Measurements from ENCODE around the gene MATCAP1.
A peak's percentile ranks its signal among the peaks of the same experiment; 100 is the strongest.

The MATCAP1 gene

GRCh38 chr16:67164599-67165061 is 19.1 kb downstream of the MATCAP1 start, which contains the start of gene HSF4:
Gene HSF4 (plus strand): TSS chr16:67164745. CDS start chr16:67164812, 67 bp downstream.
- TF ChIP-seq TAF1 (IDR thresholded peaks at IDR 0.05; ENCODE audit: low read depth) (no peak), USF1 (IDR thresholded peaks at IDR 0.05) (peak; percentile 82), YY1 (IDR thresholded peaks at IDR 0.05; ENCODE audit: low read depth) (no peak), FOXM1 (IDR thresholded peaks at IDR 0.05; ENCODE audit: borderline replicate concordance, low read depth) (no peak), REST (IDR thresholded peaks at IDR 0.05; ENCODE audit: low read depth) (no peak), TEAD4 (IDR thresholded peaks at IDR 0.05) (no peak), MAX (IDR thresholded peaks at IDR 0.05) (peak; percentile 88), EP300 (IDR thresholded peaks at IDR 0.05; ENCODE audit: borderline replicate concordance) (0 out of 2 replicates have a peak, but pooled peaks have one; percentile 11), CREB1 (IDR thresholded peaks at IDR 0.05; ENCODE audit: low read depth) (no peak), CEBPB (IDR thresholded peaks at IDR 0.05) (no peak), NFIC (IDR thresholded peaks at IDR 0.05) (no peak), EGR1 (IDR thresholded peaks at IDR 0.05) (no peak), RAD21 (IDR thresholded peaks at IDR 0.05; ENCODE audit: low read depth) (no peak), TCF12 (IDR thresholded peaks at IDR 0.05; ENCODE audit: low read depth) (0 out of 2 replicates have a peak, but pooled peaks have one; percentile 24)

GRCh38 chr16:67163999-67164558 is 19.7 kb downstream of the MATCAP1 start:
- TF ChIP-seq REST (IDR thresholded peaks at IDR 0.05; ENCODE audit: low read depth), result no peak
- no peak for TF ChIP-seq TAF1 (IDR thresholded peaks at IDR 0.05; ENCODE audit: low read depth)
- TF ChIP-seq TEAD4 (IDR thresholded peaks at IDR 0.05), result 0 out of 2 replicates have a peak, but pooled peaks have one; percentile 12
- no peak for TF ChIP-seq CEBPB (IDR thresholded peaks at IDR 0.05)
- TF ChIP-seq YY1 (IDR thresholded peaks at IDR 0.05; ENCODE audit: low read depth), result no peak

- TF ChIP-seq USF1 (IDR thresholded peaks at IDR 0.05) (peak; percentile 3; the same call in 1 of the 2 replicates), MAX (IDR thresholded peaks at IDR 0.05) (peak; percentile 91), TCF12 (IDR thresholded peaks at IDR 0.05; ENCODE audit: low read depth) (no peak), EP300 (IDR thresholded peaks at IDR 0.05; ENCODE audit: borderline replicate concordance) (peak; percentile 4; the same call in 1 of the 2 replicates)
Observed at GRCh38 chr16:67163164-67163998, 20.4 kb downstream of the MATCAP1 start.

GRCh38 chr16:67162506-67163163 is 21.1 kb downstream of the MATCAP1 start:
- TF ChIP-seq YY1 (IDR thresholded peaks at IDR 0.05; ENCODE audit: low read depth), result no peak
- peak; percentile 6; the same call in 1 of the 2 replicates for TF ChIP-seq EP300 (IDR thresholded peaks at IDR 0.05; ENCODE audit: borderline replicate concordance)
- no peak for TF ChIP-seq RAD21 (IDR thresholded peaks at IDR 0.05; ENCODE audit: low read depth)
- no peak for TF ChIP-seq FOXM1 (IDR thresholded peaks at IDR 0.05; ENCODE audit: borderline replicate concordance, low read depth)
- TF ChIP-seq MAX (IDR thresholded peaks at IDR 0.05), result no peak

- no peak for TF ChIP-seq TAF1 (IDR thresholded peaks at IDR 0.05; ENCODE audit: low read depth)
- TF ChIP-seq FOXM1 (IDR thresholded peaks at IDR 0.05; ENCODE audit: borderline replicate concordance, low read depth), result no peak
- no peak for TF ChIP-seq NFIC (IDR thresholded peaks at IDR 0.05)
- TF ChIP-seq USF1 (IDR thresholded peaks at IDR 0.05), result no peak
- no peak for TF ChIP-seq TCF12 (IDR thresholded peaks at IDR 0.05; ENCODE audit: low read depth)
- TF ChIP-seq REST (IDR thresholded peaks at IDR 0.05; ENCODE audit: low read depth), result no peak
- no peak for TF ChIP-seq ZBTB7A (IDR thresholded peaks at IDR 0.05; ENCODE audit: low read depth)
- TF ChIP-seq YY1 (IDR thresholded peaks at IDR 0.05; ENCODE audit: low read depth), result no peak
- TF ChIP-seq EP300 (IDR thresholded peaks at IDR 0.05; ENCODE audit: borderline replicate concordance), result no peak
- no peak for TF ChIP-seq RAD21 (IDR thresholded peaks at IDR 0.05; ENCODE audit: low read depth)
- no peak for TF ChIP-seq EGR1 (IDR thresholded peaks at IDR 0.05)
- TF ChIP-seq TEAD4 (IDR thresholded peaks at IDR 0.05), result no peak
- TF ChIP-seq CEBPB (IDR thresholded peaks at IDR 0.05), result no peak
- no peak for TF ChIP-seq MAX (IDR thresholded peaks at IDR 0.05)
- no peak for TF ChIP-seq CREB1 (IDR thresholded peaks at IDR 0.05; ENCODE audit: low read depth)
Observed at GRCh38 chr16:67161595-67162058, 22.1 kb downstream of the MATCAP1 start.

All from Ishikawa (cell line).